Hematopoietic multipotent progenitor cell (in vitro differentiated cells): ENCODE data around the gene HEG1. TPM values are rescaled to one million over a fixed set of nuclear protein-coding genes. Genes with fewer than 3 reads are reported as not detected.
A peak's percentile ranks its signal among the peaks of the same experiment; 100 is the strongest.
"Not testable (repeated sequence)": the region's sequence is repeated elsewhere in the genome, so short reads cannot be mapped to it uniquely, and the experiment has no call there.

Experiments used
- DNase-seq, 3 donors: peaks; one replicate each; pipeline ENCODE4 v3.0.0-alpha.2; 2011 to 2015; ENCODE audit warnings: low read depth in 2 of 3, low spot score in 2 of 3
- total RNA-seq: library from RNA; depleted of rRNA; stranded (reverse); fragments of >200 nt; gene quantifications from one replicate; pipeline ENCODE4 v1.2.3, GENCODE V29; 2012

Gene HEG1
- total RNA-seq, 1 donor = 3.0 TPM

DNA sequence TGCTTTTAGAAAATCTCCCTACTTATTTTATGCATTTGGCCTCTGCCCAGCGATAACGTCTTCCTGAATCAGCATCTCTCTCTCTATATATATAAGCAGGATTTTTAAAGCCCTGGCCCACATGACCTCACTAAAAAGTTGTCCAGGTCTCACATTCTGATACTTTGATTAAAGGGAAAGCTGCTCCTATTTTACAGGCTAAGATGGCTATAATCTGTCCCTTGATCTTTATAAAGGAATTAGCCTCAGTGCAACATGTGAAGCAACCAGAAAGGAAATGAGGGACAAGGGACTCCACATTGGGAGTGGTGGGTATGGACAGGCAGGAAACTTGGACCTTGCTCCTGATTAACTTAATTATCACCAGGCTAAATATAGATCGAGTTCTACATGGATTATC is 95.7 kb downstream of the HEG1 start:
- DNase-seq = no peak

DNA sequence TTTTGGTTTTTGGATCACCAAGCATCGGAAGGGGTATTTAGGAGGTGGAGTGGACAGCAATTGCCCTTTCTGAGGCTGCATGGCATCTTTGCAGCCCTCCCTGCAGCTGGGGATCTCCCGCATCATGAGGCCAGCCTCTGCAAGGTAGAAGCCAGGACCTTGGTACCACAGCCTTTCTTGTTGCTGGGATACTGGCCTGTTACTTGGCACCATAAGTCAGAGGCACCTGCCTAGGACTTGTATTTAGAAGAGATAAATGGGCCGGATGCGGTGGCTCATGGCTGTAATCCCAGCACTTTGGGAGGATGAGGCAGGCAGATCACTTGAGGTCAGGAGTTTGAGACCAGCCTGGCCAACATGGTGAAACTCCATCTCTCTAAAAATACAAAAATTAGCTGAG is 97.8 kb downstream of the HEG1 start:
- not testable (repeated sequence) for DNase-seq

DNA sequence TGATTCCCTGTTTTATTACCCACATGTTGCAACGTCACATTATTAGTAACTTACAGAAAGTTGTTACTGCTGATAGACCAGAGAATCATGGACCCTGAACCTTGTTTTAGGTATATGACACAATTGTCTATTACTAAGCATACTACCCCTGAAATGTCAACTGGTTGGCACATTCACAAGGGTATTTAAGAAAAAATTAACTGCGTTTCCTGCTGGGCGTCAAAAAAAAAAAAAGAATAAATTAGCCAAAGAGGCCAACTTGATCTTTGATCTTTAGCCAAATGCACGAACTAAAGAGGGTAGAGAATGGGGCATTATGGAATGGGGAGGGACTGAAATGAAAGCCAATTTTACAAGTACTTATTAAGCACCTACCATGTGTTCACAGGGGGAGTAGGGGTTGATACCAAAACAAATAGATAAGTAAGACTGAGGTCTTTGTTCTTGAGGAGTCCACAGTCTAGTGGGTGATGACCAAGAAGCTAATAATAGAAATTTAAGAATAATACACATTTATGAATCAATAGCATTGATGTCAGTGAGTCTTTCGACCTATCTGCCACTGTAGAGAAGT is 103.4 kb downstream of the HEG1 start:
- DNase-seq = no peak

DNA sequence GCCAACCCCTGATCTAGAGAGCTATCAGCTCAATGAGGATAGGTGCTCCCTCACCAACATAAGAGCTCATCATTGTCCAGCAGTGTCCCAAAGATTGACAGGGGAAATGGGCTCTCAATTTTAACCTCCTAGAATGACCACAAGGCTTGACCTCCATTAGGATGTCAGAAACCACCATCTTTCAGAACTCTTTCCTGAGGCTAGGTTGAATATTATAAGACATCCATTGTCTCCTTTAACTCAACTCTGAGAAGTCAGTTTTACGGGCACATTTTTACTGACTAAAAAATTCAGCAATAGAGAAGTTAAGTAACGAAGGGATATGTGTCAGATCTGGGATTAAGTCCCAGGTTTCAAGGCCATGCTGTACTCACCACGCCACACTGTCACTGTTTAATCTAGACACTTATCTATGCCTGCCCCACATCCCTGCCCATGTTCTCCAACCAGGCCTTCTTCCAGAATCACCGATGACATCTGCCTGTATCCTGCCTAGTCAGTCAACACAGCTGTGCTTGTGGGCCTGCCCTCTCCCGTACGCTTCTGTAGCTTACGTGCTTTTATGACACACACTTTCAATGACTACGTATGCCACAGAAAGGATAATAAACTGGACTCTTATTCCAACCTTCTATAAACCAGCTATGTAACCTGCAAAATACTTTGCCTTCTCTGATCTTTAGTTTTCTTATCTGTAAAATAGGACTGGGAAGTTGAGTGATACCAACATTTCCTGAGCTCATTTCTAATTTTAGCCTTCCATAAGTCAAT is 104.1 kb downstream of the HEG1 start:
- DNase-seq = no peak

DNA sequence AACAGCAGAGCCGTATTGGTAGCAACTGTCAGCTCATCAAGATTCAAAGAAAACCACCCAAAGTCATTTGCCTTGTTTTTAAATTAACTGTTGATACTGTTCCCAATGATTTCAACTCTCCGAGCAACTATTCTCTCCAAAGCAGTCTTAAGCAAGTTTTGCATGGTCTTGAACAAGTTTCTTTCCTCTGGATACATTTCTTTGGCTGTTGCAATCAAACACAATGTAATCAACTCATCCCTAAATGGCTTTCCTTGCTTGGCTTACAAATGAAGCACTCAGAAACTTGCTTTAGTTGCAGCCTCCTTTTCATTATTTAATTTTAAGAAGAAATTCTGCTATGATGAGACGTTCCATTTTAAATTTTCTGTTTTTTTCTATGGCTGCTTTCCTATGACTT is 105.8 kb downstream of the HEG1 start:
- DNase-seq = no peak

DNA sequence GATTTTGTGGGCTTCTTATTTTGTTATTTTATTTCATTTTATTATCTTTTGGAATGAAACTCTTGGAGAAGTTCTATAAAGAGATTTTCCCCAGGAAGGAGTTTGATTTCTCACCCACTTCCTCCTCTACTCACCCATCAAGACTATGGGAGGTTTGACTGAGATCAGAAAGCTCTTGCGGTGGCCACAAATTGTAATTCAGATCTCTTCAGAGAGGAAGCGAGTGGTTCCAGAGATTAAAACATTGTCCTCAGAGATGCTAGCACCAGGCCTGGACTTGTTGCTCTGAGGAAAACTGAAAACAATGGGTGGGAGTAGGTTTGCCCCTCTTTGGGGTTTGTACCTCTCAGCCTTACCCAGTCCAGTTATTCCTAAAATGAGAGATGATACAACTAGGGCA is 113.2 kb downstream of the HEG1 start:
- no peak for DNase-seq

DNA sequence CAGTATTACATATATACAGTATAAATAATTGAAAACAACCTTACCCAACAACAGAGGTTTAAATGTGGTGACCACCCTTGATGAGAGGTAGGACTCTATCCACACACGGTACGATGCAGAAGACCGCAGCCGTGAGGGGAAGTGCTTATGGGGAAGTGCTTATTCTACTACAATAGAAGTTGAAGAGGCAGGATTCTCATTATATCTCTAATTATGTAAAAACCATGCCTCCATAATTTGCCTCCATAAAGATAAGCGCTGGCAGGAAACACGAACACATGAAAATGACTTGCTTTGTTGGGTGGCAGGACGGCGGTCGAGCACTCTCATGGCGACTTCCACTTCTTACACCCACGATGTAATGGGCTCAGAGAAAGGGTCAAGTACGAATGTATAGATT is 114.0 kb downstream of the HEG1 start:
- DNase-seq = peak in 2 of 3 donors; percentile 13 to 49

DNA sequence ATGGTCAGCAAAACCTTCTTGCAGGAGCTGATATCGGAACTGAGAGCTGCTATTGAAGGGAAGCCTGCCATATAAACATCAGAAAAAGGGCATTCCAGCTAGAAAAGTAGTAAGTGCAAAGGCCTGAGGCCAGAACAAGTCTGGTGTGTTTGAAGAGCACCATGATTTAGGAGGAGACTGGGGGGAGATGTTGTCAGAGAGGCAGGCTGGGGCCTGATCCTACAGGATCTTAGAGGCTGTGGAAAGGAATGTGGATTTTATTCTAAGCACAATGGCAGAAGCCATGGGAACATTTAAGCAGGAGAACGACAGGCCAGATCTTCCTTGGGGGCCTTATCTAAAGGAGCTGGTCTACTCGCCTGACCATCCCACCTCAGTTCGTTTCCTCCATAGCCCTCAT is 116.1 kb downstream of the HEG1 start:
- DNase-seq = no peak

DNA sequence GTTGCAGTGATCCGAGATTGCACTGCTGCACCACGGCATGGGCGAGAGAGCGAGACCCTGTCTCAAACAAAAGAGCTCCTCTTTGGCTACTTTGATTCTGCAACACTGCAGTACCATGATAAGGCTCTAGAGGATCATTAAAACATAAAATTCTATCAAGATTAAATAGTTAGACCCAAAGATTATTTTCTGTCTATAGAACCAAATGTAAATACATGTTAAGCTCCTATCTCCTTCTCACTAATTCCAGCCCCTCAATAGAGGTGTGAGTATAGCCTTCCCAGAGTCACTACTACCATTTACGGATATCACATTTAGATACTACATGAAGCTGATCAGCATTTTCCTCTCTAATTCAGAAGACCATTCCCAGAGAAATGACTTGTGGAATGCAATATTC is 116.9 kb downstream of the HEG1 start:
- DNase-seq = no peak

DNA sequence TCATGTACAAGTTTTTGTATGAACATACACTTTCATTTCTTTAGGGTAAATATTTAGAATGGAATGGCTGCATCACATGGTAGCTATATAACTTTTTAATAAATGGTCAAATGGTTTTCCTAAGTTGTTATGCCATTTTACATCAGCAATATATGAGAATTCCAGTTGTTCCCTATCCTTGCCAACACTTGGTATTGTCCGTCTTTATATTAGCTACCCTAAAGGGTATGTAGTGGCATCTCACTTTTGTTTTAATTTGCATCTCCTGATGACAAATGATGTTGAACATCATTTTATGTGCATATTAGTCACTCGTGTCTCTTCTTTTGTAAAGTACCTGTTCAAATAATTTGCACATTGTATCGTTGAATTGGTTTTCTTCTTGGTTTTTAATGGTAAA is 118.7 kb downstream of the HEG1 start:
- no peak for DNase-seq

DNA sequence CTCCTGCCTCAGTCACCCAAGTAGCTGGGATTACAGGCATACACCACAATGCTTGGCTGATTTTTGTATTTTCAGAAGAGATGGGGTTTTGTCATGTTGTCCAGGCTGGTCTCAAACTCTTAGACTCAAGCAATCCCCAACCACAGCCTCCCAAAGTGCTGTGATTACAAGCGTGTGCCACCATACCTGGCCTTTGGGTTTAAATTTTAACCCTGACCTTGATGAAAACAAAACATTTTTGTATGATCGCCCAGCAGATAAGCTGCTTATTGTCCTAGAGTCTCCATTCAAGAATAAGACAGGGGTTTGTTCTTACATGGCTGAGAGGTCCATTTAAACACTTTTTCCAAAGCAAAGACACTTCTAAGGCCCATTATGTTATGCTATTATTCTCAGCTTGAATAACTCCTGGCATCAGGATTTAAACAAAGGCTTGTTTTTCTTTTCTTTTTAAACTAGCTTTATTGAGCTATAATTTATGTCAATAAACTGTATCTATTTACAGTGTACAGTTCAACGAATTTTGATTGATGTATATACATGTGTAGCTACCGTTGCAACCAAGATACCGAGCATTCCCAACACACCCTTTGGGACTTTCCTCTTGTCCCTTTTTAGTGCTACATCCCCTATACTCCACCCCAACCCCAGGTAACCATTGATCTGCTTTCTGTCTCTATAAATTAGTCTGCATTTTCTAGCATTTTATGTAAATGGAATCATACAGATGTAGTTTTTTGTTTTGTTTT is 119.8 kb downstream of the HEG1 start:
- no peak for DNase-seq

DNA sequence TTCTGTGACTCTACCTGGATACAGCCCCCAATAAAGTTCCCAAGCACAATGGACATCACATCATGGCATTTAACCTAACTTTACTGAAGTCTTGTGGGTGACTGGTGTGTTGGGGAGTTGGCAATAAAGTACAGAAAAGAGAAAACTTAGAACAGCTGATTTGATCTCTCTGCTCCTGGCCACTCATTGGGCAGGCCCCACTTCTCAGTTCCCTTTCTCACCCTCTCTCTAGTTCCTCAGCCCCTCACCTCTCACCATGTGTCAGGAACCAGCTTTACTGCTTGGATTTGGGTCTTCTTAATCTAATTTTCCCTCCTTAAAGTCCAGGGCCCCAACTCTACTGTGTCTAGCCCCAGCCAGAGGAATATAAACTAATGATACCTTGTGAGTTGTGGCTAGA is 120.5 kb downstream of the HEG1 start:
- DNase-seq = no peak

DNA sequence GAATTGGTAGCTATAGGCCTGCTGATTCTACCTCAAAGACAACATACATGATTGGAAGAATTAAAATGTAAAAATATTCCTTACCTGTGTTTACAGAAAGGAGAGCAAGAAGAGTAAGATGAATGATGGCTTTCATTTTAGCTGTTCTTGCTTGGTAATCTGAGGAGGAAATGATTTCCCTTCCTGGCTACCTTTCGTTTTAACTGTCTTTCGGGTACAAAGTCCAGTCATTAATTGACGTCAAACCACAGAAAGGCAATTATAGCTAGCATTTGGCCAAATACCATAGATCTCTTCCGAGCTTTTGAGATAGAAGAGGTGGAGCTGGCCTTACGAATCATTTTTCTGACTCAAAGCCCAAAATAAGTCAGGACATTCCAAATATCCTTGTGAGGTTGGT is 121.2 kb downstream of the HEG1 start, which contains the start of gene MUC13:
Gene MUC13 (minus strand): TSS at position 175 of the 400 bp plus-strand sequence. CDS start 39 bp downstream, at position 136.
- no peak for DNase-seq

DNA sequence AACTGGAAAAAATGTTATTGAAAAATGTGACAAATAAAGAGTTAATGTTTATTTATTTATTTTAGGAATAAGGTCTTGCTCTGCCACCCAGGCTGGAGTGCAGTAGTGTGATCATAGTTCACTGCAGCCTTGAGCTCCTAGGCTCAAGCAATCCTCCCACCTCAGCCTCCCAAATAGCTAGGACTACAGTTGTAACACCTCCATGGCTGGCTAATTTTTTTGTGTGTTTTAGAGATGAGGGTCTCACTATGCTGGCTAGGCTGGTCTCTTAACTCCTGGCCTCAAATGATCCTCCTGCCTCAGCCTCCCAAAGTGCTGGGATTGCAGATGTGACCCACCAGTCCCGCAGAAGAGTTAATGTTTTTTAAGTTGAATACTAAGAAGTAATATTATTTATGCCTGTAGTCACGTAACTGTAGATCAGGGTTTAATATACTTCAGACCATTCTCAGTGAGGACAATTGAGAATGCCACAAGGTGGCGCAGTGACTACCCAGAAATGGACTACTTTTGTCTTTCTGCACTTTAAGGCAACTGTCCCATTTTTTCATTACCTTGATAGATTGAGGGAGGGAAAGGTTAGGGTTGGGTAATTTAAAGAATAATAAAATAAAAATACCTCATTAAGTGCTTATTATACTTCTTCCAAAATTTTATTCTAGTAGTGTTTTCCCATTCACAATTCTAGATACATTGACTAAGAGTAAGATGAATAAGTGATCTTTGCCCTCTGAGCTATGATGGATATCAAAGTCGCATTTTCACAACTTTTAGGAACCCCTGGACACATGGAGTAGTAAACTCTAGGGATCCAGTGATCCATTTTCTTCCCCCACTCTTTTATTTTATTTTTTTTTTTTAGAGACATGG is 127.2 kb downstream of the HEG1 start:
- peak; percentile 21 to 78 (median 53) for DNase-seq

DNA sequence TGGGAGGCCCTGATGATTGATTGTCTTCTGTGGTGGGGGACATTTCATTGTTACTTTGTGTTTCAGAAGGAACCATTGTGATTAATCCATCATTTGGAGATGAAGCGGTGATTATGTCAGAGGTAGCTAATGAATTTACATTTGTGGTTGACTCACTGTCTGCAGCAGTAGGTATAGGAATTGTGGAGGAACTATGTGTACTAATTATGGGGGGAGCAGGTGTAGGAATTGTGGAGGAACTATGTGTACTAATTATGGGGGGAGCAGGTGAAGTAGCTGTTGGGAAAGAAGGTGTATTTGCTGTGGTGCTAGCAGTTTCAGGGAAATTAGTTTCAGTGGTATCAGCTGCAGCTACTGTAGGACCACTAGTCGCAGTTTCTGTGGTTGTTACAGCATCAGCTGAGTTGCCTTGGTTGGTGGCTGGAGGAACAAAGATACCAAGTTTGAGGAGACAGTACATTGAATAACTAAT is 128.2 kb downstream of the HEG1 start:
- DNase-seq = no peak

DNA sequence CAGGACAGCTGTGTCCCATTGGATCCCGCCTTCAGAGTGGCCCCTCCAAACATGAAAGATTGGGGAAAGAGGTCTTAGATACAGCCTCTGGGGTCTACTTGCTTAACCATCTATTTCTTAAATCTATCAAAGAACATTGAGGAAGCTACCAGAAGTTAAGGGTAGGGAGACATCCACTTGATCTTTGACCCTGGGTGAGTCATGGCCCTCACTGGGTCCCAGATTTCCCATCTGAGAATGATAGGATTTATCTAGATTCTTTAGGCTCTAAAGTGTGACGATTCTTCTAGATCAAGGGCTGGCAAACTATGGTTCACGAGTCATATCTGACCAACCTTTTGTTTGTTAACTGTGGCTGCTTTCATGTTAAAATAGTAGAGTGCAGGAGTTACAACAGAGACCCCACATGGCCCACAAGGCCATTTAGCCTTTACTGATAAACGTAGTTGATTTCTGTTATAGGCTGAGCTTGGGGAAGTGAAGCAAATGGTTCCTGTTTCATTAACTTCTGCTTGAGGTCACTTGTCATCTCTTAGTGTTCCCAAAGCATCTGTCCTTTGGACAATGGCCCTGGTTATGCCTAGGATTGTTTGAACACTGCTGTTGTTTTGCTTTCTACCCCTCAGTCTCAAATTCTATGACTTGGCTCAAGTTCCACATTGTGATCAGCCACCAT is 129.2 kb downstream of the HEG1 start:
- DNase-seq = peak in 1 of 3 donors; percentile 2

DNA sequence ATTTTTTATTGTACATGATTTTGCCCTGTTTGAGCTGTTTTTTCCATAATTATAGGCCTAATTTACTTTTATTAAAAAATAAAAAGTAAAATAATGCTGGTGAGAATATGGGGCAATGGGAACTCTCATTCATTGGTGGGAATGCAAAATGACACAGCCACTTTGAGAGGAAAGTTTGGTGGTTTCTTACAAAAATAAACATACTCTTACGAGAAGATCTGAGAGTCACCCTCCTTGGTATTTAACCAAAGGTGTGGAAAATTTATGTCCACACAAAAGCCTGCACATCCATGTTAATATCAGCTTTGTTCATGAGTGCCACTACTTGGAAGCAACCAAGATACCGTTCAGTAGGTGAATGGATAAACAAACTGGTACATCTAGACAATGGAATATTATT is 131.1 kb downstream of the HEG1 start:
- no peak for DNase-seq

DNA sequence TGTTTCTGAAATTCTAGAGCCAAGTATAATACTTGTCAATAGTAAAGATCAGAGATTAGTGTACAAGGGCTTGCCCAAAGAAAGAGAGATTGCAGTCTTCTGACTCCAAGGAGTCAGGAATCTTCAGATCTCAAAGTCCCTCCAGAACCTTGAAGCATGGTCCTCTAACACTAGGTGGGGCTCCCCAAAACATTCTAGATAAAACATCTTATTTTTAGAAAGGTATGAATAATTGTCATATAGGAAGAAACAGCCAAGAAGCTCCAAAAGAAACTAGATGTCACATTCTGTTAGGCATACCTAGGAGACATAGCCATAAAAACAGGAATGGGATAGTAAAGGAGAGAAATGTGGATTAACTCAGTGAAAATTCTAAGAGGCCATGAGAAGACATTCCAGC is 132.0 kb downstream of the HEG1 start:
- DNase-seq = peak in 1 of 3 donors; percentile 14

DNA sequence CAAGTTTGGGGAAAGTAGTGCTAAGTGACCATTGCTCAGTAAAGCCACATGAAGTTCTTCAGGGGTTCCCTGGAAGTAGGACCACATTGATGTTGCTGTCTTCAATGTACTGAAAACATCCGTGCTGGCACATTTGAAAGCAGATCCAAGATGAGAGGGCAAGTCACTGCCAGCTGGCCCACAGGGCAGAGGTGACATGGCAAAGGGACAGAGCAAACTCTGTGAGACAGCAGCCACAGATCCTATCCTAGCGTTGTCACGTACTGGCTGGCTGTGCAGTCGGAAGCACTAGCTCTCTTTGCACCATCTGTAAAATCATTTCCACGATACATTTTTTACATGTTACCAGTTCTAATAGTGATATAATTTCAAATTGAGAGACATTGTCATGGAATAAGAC is 135.1 kb downstream of the HEG1 start:
- no peak for DNase-seq

DNA sequence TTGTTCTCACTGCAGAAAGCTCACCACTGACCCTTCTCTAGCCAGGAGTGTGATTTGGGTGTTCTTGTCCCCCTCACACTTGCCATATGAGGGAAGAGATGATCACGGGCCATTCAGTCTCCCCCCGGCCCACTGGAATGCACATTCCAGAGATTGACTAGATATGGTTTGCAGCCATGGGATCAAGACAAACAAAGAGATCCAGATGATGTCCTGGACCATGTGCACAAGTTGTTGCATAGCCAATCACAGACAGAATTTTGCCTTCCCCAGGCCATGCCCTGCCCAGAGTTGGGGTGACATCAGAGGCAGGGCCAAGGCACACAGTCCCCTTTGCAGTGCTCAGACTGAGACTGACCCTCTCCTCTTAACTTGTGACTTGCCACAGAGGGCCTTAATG is 136.0 kb downstream of the HEG1 start:
- DNase-seq = no peak
